Stimulated activated CD4-positive, alpha-beta T cell treated with anti-CD3 and anti-CD28 coated beads, Interleukin-15, amount 100 ng/mL, for 24 hours (primary cell): Measurements from ENCODE around the gene GOLGA8T.
"Not testable (repeated sequence)": the region's sequence is repeated elsewhere in the genome, so short reads cannot be mapped to it uniquely, and the experiment has no call there.

Experiments used
- DNase-seq: peaks from one replicate; pipeline ENCODE4 v3.0.0-alpha.2; 2020

GOLGA8T gene, protein sequence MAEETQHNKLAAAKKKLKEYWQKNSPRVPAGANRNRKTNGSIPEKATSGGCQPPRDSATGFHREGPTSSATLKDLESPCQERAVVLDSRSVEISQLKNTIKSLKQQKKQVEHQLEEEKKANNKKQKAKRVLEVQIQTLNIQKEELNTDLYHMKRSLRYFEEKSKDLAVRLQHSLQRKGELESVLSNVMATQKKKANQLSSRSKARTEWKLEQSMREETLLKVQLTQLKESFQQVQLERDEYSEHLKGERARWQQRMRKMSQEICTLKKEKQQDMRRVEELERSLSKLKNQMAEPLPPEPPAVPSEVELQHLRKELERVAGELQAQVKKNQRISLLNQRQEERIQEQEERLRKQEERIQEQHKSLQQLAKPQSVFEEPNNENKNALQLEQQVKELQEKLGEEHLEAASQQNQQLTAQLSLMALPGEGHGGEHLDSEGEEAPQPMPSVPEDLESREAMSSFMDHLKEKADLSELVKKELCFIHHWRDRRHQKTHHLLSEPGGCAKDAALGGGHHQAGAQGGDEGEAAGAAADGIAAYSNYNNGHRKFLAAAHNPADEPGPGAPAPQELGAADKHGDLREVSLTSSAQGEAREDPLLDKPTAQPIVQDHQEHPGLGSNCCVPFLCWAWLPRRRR

DNA sequence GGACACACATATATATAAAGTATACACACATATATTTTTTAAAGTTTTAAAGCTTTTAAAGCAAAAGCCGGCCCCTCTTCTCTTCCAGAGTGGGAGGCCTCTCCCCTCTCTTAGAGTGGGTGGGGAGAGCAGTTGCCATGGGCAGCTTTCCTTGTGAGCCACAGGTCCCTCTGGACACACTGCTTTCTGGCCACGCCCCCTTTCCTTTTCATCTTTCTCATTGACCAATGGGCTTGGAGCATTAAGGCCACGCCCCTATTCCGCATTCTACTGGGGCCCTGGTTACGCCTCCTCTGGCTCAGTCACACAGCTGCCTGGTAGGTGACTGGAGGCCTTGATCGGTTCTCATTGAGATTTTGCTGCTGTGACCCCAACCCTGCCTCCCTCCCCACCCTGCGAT lies at the start of gene GOLGA8T:
Gene GOLGA8T, plus strand, starts transcription at position 301 of the 400 bp plus-strand sequence. Its CDS starts 98 bp downstream, at position 399.
- not testable (repeated sequence) for DNase-seq

DNA sequence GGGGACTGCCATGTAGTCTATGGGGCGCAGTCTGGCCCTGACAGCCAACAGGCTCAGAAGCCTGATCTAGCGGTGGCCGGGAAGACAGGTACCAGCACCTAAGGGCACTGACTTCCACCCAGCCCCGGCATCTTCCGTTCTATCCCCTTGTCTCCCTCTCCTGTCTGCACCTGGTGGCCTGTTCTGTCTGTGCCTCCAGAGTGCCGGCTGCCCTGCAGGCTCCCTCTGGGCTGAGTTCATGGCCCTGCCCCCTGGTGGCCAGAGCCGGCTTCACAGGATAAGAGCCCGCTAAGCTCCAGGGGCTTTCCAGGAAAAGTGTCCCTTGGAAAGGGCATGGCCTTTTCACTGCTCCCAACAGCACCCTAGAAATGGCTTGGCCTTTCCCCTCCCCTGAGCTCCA lies 37.0 kb upstream of the GOLGA8T start:
- not testable (repeated sequence) for DNase-seq

DNA sequence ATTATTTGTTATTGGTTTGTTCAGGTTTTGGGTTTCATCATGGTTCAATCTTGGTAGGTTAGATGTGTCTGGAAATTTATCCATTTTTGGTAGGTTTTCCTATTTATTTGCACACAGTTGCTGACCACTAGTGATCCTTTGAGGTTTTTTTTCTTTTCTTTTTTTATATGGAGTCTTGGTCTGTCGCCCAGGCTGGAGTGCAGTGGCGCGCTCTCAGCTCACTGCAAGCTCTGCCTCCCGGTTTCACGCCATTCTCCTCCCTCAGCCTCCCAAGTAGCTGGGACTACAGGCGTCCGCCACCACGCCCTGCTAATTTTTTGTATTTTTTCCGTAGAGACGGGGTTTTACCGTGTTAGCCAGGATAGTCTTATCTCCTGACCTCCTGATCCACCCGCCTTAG lies 32.0 kb upstream of the GOLGA8T start:
- DNase-seq = not testable (repeated sequence)

DNA sequence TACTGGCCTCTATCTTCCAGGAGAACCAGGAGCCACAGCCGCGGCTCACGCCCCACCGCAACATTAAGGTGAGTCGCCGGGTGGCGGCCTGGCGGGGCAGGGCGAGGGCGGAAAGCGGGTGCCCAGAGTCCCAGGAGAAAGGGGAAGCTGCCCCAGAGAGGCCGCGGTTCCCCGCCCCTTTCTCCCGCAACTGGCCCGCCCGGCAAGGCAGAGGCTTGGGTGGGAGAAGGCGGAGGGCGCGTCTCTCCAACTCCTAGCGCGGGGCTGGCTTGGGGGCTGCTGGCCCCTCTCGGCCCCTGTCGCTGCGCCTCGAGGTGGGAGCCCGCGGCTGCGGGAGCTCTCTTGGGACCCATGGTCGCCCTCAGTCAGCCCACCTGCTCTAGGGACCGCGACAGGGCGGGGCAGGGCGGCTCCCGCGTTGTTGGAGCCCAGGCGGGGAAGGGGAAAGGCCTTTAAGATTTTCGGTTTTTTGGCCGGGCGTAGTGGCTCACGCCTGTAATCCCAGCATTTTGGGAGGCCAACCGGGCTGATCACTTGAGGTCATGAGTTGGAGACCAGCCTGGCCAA lies 30.8 kb upstream of the GOLGA8T start:
- DNase-seq = not testable (repeated sequence)

DNA sequence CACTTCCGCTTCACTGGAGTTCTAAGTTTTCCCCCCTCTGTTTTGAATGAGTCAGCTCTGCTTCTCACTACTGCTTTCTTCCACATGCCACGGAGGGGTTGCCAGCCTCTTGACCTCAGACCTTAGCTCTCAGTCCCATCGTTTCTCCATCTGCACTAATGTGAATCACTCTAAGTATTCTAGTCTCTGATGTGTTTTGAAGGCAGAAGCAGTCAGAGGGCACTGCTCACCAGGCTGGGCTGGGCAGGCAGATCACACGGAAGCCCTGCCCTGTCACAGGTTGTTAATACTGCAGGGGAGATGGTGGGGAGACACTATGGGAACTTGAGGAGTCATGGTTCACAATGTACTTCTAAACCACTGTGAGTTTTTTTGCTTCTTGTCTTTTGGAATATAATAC lies 24.3 kb upstream of the GOLGA8T start:
- not testable (repeated sequence) for DNase-seq

DNA sequence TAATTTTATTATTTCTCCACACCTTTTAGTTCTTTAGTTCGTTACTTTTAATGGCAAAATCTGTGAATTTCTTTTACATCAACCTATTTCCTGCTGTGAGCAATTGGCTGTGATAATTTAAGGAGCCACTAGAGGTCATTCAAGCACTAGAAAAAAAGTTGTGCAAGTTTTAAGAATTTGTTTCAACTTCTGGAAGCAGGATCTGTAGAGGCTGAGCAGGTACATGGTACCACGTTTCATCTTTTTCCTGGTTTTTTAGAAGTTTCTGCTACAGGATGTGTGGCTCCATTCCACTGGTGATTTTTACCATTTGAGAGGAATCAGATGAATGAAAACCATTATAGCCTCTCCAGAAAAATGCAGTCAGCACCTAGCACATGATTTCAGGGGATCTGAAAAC lies 4.8 kb upstream of the GOLGA8T start:
- not testable (repeated sequence) for DNase-seq

DNA sequence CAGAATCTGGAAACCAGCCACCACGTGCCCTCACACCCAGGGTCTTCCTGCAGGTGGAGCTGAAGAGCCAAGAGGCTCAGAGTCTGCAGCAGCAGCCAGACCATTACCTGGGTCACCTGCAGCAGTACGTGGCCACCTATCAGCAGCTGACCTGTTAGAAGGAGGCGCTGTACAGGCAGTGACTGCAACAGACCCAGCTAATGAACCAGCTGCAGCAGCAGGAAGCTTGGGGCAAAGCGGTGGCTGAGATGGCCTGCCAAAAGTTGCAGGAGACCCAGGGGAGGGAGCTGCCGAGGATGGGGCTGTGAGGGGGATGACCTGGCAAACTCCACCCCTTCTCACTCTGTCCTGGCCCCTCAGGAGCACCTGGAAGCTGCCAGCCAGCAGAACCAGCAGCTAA lies 8.4 kb downstream of the GOLGA8T start:
- not testable (repeated sequence) for DNase-seq

DNA sequence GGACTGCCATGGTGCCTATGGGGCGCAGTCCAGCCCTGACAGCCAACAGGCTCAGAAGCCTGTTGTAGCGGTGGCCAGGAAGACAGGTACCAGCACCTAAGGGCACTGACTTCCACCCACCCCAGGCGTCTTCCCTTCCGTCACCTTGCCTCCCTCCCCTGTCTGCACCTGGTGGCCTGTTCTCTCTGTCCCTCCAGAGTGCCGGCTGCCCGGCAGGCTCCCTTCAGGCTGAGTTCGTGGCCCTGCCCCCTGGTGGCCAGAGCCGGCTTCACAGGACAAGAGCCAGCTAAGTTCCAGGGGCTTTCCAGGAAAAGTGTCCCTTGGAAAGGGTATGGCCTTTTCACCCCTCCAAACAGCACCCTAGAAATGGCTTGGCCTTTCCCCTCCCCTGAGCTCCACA lies 15.0 kb downstream of the GOLGA8T start:
- not testable (repeated sequence) for DNase-seq

DNA sequence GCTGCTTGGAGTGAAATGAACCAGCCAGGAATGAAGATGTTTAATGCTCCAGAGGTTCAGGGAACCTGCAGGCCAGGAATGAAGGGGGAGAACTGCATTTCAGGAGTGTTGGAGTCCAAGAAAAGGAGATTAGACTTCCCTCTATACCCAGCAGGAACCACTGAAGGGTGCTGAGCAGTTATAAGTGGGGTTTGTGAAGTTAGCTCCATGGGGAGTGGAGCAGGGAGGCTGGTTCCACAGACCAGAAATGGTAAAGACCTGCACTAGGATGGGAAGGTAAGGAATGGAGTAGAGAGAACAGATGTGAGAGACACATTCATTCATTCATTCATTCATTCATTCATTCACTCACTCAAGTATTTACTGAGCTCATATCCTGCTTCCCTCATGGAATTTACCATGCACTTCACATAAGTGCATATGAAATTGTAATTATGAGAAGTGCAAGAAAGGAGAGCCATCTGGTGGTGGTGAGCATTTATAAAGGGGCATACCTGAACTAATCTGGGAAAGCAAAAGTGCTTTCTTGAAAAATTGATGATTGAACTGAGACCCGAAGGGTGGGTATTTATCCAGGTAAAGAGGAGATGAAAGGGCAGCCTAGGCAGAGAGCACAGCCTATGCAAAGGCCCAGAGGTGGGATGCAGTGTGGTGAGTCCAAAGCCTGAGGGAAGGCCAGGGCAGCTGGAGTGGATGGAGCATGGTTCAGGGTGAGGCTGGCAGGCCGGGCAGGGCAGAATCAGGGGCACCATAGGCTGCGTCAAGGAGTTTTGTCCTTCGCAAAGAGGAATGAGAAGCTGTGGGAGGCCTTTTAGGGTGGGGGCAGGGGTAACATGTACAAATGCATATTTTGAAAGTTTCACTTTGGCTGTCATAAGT lies 27.9 kb downstream of the GOLGA8T start:
- not testable (repeated sequence) for DNase-seq

DNA sequence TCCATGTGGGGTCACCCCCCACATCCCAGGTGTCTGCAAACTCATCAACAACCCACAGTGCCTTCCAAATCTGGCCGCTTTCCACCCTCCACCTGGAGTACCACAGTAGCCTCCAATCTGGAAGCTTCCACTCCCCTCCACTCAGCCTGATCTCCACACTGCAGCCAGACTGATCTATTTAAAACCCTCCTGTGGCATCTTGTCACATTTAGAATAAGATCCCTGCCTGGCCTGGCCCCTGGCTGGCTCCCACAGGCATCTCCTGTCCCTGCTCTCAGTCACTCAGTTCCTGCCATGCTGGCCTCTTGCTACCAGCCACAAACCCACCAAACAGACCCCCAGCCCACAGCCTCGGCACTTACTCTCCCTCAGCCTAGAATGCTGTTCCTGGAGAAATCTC lies 28.9 kb downstream of the GOLGA8T start:
- DNase-seq = not testable (repeated sequence)

DNA sequence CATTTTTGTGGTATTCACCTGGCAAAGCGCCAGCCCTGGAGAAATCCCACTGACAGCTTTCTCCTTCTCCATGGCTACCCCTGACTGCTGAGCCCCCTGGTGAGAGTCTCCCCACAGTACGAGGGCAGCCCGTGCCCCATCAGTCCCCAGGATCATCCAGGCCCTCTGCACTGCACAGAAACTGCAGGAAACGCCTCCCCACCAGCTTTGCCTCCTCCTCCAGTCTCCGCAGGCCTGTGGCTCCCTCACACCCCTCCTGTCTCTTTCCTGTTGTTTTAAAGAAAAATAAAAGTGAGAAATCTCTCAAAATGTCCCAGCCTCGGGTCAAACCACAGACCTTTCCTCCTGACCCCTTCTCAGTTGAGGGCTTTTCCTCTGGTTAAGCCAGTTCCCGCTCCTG lies 29.4 kb downstream of the GOLGA8T start:
- DNase-seq = not testable (repeated sequence)

DNA sequence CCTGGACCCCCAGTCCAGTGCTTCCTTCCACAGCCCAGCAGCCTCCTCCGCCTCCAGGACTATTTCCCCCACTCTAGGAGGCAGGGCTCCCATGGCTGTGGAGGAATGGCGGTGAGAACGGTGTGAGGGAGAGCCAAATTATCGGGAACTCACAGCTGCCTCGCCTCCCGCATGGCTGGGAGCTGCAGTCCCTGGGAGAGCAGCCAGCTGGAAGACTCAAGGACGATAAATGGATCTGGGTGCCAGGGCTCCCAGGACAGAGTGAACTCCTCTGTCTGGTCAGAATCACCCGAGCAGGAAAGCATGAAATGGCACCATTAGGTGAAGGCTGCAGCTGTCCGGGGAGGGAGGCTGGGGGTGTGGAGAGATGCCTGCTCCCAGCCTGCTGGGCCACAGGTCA lies 32.6 kb downstream of the GOLGA8T start:
- not testable (repeated sequence) for DNase-seq

DNA sequence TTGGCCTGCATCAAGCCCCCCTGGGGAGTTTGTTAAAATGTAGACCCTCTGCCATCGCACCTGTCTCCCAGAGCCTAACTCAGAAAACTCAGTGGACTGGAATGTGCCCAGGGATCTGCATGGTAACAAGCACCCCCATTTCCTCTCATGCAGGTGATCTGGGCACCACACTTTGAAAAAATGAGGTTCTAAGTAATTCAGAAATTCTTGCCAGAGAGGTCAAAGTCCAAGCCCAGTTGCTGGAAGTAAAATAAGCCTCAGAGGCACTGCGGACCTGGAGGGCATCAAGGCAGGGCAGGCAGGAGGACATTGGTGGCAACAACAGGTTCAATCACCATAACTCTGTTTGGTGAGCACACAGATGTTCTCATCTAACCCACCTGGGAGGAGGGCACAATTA lies 33.0 kb downstream of the GOLGA8T start:
- not testable (repeated sequence) for DNase-seq

DNA sequence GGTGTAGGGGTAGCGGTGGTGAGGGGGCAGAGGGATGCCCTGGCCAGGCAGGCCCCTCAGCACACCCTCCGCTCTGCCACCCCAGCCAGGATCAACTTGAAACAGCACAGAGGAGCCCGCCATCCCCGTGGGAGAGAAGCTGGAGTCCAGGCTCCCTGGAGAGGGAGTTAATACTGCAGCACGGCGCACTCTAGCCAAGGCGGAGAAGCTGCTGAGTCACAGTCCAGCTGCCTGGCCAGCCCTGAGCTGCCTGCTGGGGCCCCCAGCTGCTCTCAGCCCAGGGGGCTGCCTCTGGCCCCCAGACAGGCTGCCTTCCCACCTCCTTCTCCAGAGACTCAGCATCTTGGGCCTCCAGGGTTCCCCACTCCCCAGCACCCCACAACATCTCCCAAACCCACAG lies 36.6 kb downstream of the GOLGA8T start:
- DNase-seq = not testable (repeated sequence)

DNA sequence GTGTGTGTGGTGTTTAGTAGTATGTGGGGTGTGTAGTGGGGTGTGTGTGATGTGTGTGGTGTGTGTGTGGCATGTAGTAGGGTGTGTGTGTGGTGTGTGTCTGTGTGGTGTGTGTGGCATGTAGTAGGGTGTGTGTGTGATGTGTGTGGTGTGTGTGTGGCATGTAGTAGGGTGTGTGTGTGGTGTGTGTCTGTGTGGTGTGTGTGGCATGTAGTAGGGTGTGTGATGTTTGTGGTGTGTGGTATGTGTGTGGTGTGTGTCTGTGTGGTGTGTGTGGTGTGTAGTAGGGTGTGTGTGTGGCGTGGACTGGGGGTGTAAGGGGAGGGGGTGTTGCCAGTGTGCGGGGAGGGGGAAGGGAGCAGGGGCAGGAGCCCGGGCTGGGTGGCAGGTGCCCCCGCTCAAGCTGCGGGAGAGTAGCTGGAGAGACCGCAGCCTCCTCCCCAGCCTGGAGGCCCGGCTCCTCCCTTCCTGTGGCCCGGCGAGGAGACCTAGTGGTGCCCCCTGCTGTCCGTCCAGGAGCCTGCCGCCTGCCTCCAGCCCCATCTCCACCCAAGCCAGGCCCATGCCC lies 38.3 kb downstream of the GOLGA8T start:
- peak; percentile 75 for DNase-seq

DNA sequence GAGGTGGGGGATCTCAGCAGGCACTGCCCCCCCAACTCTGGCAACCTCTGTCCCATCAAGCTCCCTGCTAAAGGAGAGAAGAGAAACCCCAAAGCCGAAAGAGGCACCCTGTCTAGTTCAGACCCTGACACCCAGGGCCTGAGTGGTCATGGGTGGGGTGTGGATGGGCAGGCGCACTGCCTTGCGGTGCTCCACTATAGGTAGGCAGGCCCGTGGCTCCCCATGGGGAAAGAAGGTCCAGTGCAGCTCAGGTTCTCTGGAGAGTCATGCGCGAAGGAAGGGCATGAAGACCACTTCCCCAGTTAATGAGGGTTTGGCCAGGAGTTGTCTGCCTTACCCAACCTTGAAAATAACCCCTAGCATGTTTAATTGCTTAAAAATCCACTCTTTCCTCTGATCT lies 40.4 kb downstream of the GOLGA8T start:
- DNase-seq = not testable (repeated sequence)

DNA sequence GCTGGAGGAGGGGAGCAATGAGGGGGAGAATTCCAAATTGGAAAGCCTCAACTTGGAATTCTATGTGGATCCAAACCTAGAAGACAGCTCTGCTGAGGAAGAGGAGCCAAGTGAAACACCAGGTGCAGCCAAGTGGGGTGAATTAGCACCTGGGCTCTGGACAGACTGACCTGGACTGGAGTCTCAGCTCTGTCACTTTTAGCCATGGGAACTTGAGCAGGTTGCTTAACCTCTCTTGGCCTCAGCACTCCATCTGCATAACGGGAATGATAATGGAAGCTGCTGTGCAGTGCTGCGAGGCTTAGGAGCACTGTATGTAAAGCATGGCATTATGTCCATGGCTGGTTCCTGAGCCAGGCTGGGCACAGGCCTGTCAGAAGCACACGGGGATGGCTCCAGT lies 41.8 kb downstream of the GOLGA8T start:
- DNase-seq = not testable (repeated sequence)

DNA sequence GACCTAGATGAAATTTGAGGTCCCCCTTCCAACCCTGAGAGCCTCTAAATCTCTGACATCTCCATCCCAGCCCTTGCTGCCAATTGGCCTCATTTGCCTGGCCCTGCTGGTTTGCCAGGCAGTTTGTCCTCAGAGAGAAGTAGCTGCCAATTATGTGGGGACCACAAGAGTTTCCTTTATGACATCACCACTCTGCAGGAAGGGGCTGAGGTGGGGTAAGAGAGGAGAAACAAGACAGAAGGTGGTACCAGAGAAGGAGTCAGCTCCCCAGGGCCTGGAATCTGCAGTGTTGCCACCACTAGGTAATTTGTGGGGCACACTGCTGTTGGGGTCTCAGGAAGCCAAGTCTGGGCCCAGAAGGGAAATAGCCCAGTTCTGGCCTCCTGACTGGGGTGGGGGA lies 45.0 kb downstream of the GOLGA8T start:
- DNase-seq = not testable (repeated sequence)

DNA sequence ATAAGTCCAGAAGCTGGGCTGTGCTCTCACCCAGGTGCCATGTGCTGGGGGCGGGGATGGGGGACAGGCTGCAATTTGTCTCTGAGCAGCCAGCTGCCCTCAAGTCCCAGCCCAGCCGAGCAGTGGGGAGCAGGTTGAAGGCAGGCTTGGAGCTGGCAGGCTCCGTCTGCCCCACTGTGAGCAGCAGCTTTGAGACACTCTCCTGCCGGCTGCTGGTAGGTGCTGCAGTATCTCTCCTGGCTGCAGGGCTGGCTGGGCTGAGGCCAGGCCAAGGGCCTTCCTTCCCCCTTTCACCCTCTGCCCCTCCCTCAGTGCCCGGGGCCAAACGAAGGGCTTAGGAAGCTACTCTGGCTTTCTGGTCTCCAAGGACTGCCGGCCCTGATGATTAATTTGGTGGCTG lies 50.6 kb downstream of the GOLGA8T start:
- DNase-seq = not testable (repeated sequence)

DNA sequence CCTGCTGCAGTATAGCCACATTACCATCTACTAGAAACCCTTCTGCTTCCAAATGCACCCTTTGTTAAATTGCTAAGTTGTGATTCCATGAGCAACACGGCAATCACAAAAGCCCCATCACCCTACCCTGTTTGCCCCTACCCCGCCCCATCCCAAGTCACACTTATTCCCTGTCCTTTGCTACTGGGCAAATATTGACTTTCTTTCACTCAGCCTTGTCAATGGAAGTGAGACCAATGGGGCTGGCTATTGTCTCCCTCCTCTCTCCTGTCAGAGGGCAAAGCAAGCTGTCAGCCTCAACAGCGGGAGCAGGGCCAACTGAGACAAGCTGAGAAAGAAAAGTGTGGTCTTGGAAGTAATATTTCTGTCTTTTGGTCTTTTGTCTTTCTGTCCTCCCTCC lies 52.6 kb downstream of the GOLGA8T start:
- DNase-seq = not testable (repeated sequence)

DNA sequence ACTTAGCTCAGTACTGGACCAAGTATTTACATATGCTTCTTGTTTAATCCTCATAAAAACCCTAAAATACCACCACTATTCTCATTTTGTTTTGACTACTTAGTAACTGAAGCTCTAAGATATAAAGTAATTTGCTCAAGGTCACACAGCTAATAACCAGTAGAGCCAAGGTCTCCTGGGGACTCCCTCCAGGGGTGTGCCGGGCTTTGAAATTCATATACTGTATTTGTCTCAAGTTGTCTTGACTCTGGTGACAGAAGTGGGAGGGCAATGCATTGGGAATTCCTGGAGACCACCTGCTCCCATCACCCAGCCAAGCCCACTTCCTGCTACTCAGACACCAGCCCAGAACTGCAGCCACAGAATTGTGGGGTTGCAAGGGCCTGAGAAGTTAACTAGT lies 54.9 kb downstream of the GOLGA8T start:
- DNase-seq = not testable (repeated sequence)

DNA sequence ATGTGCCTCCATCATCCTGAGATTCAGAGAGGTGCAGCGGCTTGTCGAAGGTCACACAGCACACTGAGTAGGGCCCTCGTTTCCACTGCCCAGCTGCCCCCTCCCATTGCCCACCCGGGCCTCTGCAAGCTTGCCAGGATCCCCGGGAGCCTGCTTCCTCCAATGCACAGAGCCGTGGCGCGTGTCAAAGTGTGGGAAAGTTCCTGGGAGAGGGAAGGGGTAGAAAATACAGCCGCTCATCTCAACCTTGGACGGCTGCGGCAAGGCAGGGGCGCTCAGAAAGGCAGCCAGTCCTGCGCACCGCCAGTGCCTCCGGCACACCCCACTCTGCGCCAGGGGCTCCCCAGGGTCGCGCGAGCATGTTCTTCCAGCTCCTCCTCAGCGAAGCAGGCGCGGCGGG lies 56.3 kb downstream of the GOLGA8T start:
- not testable (repeated sequence) for DNase-seq
